UCSD-AML1 (cell line): Measurements from ENCODE around the gene STYX.
A peak's percentile ranks its signal among the peaks of the same experiment; 100 is the strongest.

ENCODE experiments used
- DNase-seq: peaks from one replicate; lab custom pipeline; 2025; ENCODE audit not compliant: unreplicated experiment; lab: John Stamatoyannopoulos, UW

Gene STYX, protein sequence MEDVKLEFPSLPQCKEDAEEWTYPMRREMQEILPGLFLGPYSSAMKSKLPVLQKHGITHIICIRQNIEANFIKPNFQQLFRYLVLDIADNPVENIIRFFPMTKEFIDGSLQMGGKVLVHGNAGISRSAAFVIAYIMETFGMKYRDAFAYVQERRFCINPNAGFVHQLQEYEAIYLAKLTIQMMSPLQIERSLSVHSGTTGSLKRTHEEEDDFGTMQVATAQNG

DNA sequence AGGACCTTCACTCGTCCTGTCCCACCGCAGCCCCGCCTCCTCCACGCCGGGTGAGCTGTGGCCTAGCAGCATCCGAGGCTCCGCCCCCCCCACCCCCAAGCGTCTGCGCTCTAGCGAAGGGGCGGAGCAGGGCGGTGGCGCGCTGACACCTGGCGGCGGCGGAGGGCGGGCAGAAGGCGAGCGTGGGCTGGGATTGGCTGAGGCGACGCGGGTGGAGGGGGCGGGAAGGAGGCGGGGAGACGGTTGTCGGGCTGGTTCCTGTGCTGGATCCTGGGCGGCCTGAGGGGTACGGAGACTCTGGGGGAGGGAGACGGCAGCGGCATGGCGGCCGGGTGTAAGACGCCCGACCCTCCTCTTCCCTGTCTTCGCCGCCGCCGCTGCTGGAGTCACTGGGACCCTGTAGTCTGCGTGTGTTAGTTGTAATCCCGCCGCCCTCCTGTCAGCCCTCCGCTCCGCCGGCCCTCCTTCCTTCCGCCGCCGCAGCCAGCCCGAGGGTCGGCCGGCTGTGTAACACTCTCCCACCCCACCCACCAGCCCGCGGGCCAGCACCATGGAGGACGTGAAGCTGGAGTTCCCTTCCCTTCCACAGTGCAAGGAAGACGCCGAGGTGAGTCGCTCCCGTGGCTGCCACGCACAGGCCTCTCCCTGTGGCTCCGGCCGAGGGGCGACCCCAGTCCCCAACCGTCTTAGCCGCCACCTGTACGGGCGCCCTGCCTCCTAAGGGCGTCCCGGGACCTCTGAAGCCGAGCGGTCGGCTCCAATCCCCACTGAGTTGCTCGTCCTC is at the start of gene STYX:
STYX (plus strand) TSS at position 242 of the 784 bp plus-strand sequence; CDS start at position 551, 309 bp downstream.
- DNase-seq = peak; percentile 100

DNA sequence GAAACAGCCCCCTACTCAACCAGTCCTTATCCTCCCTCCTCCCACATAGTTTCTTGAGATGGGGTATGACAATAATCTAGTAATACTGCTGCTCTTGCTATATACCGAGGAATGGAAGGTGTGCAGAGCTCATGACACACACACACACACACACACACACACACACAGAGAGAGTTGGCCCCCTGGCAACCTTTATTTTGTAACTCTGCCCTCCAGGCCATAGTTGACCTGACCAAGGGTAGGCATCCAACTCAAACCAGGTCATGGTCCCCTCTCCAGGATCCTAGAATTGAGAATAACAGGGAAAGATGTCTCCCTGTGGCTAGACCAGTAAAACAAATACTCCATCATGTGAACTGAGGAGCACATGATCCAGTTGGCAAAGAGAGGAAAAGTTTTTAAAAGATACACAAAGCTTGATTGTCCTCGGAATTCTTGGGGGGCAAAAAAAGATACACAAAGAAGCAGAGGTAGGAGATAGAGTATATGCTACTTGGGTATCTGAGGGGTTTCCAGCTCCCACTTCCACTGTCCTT is 45.9 kb upstream of the STYX start:
- no peak for DNase-seq

DNA sequence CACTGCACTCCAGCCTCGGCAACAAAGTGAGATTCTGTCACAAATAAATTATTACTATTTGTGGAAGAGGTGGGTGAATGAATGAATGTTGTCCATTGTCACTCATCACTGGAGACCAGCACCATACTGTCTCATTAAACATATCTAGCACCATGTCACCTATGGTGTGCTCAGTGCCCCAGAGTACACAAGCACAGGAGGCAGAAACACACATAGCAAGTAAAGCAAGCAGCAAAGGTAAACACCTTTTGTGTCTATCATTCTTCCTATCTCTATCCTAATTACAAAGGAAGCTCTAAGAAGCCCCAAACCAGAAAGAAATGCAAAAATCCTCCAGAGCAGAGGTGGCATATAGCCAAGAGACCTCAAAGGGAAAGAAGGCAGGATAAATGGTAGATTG is 43.8 kb upstream of the STYX start:
- DNase-seq = no peak

DNA sequence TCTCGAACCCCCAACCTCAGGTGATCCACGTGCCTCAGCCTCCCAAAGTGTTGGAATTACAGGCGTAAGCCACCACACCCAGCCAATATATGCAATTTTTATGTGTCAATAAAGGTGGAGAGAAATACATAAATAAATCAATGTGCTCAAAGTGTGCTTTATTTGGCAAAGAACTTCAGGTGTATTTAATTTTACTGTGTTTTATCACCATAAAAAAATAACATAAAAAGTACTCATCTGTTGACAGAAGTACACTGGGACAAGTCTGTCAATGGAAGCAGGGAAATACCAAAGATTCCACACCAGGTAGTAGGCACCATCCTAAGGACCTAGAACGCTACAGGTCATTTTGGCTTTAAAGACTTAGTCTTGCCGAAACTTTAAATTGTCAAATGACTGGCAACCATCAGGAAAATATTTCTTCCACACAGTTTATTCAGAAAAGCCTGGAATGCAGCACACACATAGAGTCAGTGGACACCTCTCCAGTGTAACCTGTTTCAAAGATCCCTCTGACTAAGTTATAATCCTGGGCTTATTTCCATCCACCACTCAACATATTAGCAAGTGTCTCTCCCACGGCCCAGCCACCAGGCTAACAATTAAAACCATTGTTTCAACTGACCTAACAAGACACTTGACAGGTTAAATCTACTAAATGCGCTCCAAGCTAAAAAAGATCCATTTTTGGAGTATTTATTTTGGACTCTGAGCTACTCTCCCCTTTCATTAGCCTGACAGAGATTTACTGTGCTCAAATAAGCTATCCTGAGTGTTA is 38.8 kb upstream of the STYX start:
- DNase-seq = no peak

GRCh38 chr14:52692248-52692962 is 37.6 kb upstream of the STYX start:
- peak; percentile 10 for DNase-seq

DNA sequence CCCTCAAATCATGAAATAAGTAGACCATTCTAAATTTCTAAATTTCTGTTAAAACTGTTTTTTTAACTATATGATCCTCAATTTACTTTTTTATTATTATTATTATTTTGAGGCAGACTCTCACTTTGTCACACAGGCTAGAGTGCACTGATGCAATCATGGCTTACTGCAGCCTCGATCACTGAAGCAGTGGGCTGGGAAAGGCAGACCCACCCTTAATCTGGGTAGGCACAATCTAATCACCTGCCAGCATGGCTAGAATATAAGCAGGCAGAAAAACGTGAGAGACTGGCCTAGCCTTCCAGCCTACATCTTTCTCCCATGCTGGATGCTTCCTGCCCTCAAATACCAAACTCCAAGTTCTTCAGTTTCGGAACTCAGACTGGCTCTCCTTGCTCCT is 36.9 kb upstream of the STYX start:
- DNase-seq = no peak

DNA sequence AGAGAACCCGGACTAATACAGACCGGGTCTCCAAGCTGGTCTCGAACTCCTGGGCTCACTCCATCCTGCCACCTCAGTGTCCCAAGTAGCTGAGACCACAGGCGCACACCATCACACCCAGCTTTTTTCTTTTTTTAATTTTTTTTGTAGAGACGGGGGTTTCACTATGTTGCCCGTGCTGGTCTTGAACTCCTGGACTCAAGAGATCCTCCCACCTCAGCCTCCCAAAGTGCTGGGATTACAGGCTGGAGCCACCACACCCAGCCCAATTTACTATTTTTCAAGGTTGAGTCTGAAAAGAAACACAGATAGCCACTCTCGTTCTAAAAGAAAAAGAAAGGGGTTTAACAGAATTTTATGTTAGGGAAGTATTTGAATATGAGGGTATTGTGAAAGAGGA is 36.4 kb upstream of the STYX start:
- no peak for DNase-seq

DNA sequence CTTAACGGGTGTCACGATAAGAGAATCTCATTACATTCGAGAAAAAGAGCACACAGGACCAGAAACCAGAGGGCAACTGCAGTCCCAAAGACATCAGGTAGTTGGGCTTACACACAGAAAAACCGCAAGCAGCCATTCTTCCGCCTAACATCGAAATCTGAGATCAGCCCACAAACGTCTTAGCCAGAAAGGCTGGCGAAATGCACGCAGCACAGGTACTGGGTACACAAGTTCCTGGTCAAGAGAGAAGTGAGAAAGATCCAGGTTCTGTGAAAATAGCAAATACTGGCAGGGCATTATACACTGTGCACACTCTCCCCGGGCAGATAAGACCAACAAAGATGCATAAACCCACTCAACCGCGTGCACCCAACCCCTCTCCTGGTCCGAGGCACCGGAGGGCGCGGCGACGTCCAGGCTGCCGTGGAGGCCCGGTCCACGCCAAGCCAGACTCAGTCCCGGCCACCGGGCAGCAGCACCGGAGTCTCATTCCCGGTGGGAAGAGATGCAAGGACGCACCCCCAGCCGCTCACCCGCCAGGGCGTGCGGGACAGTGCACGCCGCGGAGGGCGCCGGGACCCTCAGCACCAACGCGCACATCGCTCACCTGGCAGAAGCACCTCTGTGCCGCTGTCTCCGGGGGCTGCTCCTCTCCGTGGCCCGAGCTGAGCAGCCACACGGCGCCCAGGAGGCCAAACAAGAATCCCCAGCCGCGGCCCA is 35.0 kb upstream of the STYX start:
- DNase-seq = peak; percentile 44

- DNase-seq = peak; percentile 77
Measured at GRCh38 chr14:52695481-52696091, 34.4 kb upstream of the STYX start, which contains the start of gene ERO1A. Gene ERO1A (minus strand): TSS chr14:52695558. CDS start chr14:52695481, 77 bp downstream.

DNA sequence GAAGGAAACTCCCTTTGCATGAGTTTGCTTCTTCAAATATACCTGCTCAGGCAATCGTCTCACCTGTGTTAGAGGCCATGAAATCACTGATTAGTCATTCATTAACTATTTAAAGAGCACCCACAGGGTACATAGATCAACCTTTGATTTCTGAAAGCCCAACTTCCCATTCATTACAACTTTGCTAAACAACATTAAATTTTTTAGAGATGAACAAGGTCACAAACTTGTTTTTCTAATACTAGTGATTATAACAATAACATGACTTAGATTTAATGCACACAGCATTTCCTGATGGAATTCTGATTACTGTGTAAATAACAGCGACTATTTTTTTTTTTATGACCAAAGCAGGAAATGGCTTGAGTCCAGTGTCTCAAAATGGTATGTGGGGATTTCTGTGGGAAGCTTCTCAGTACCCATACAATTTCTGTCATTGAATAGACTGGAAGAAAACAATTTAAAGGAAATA is 29.2 kb upstream of the STYX start:
- DNase-seq = no peak

- DNase-seq = no peak
Measured at GRCh38 chr14:52701223-52701622, 28.7 kb upstream of the STYX start.

GRCh38 chr14:52703225-52703624 is 26.7 kb upstream of the STYX start:
- no peak for DNase-seq

DNA sequence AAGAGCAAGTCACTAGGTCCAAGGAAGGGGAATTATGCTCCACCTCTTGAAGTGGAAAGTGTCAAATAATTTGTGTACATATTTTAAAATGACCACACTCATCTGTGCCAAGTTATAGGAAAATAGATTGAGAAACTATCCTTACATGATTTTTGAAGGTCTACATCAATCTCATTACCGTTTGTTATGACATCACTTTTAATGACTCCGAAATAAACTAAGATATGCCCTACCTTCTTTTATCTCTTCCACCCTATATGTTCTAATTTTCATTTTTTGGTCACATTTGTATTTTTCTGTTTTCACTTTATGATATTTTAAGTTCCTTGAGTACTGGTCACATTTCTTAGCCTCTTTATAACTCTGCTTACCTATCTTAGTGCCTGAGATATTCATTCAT is 26.3 kb upstream of the STYX start:
- no peak for DNase-seq

GRCh38 chr14:52706286-52706685 is 23.7 kb upstream of the STYX start:
- DNase-seq = peak; percentile 27

- peak; percentile 94 for DNase-seq
Measured at GRCh38 chr14:52706724-52707706, 23.0 kb upstream of the STYX start, which contains the start of gene PSMC6. Gene PSMC6 (plus strand): TSS chr14:52707200. CDS start chr14:52707220, 20 bp downstream.

GRCh38 chr14:52711666-52712065 is 18.3 kb upstream of the STYX start:
- DNase-seq = no peak

DNA sequence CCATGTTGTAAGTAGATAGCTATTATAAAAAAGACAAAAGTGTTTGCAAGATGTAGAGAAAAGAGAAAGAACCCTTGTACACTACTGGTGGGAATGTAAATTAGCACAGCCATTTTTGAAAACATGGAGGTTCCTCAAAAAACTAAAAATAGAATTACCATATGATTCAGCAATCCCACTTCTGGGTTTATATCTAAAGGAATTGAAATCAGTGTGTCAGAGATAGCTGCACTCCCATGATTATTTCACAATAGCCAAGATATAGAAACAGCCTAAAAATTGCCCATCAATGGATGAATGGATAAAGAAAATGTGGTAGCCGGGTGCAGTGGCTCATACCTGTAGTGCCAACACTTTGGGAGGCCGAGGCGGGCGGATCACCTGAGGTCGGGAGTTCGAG is 13.8 kb upstream of the STYX start:
- no peak for DNase-seq
